Measurements from ENCODE around the gene DACH1.
"Not testable (repeated sequence)": the region's sequence is repeated elsewhere in the genome, so short reads cannot be mapped to it uniquely, and the experiment has no call there.

Gene DACH1

GRCh38 chr13:71867131-71867814 is at the start of gene DACH1:
TSS of gene DACH1 (minus strand) at chr13:71867204.
- no peak for DNase-seq (ENCODE audit: low read depth)

- no peak for DNase-seq (ENCODE audit: low read depth)
These were observed 46.7 kb upstream of the DACH1 start for GRCh38 chr13:71913717-71914116.

GRCh38 chr13:71912524-71912923 is 45.5 kb upstream of the DACH1 start:
- DNase-seq (ENCODE audit: low read depth): no peak

- DNase-seq (ENCODE audit: low read depth): no peak
These were observed 39.4 kb upstream of the DACH1 start for GRCh38 chr13:71906448-71906847.

GRCh38 chr13:71902676-71903075 is 35.7 kb upstream of the DACH1 start:
- DNase-seq (ENCODE audit: low read depth): no peak

GRCh38 chr13:71893506-71893905 is 26.5 kb upstream of the DACH1 start:
- DNase-seq (ENCODE audit: low read depth): not testable (repeated sequence)

GRCh38 chr13:71886880-71887279 is 19.9 kb upstream of the DACH1 start:
- no peak for DNase-seq (ENCODE audit: low read depth)

GRCh38 chr13:71882120-71882519 is 15.1 kb upstream of the DACH1 start:
- DNase-seq (ENCODE audit: low read depth): no peak

- DNase-seq (ENCODE audit: low read depth): no peak
These were observed 13.9 kb upstream of the DACH1 start for GRCh38 chr13:71880753-71881541.

GRCh38 chr13:71879808-71880344 is 12.9 kb upstream of the DACH1 start:
- no peak for DNase-seq (ENCODE audit: low read depth)

GRCh38 chr13:71879129-71879535 is 12.1 kb upstream of the DACH1 start:
- no peak for DNase-seq (ENCODE audit: low read depth)

GRCh38 chr13:71877256-71877653 is 10.3 kb upstream of the DACH1 start:
- DNase-seq (ENCODE audit: low read depth): no peak

GRCh38 chr13:71876648-71877255 is 9.7 kb upstream of the DACH1 start:
- no peak for DNase-seq (ENCODE audit: low read depth)

- no peak for DNase-seq (ENCODE audit: low read depth)
These were observed 8.8 kb upstream of the DACH1 start for GRCh38 chr13:71875823-71876222.

- DNase-seq (ENCODE audit: low read depth): no peak
These were observed 7.5 kb upstream of the DACH1 start for GRCh38 chr13:71874458-71874857.

GRCh38 chr13:71873418-71874247 is 6.6 kb upstream of the DACH1 start:
- no peak for DNase-seq (ENCODE audit: low read depth)

GRCh38 chr13:71871844-71872243 is 4.8 kb upstream of the DACH1 start:
- no peak for DNase-seq (ENCODE audit: low read depth)

GRCh38 chr13:71871176-71871754 is 4.3 kb upstream of the DACH1 start:
- no peak for DNase-seq (ENCODE audit: low read depth)

GRCh38 chr13:71870100-71870499 is 3.1 kb upstream of the DACH1 start:
- no peak for DNase-seq (ENCODE audit: low read depth)

- no peak for DNase-seq (ENCODE audit: low read depth)
These were observed 2.3 kb upstream of the DACH1 start for GRCh38 chr13:71869274-71869673.

- DNase-seq (ENCODE audit: low read depth): no peak
These were observed 471 bp downstream of the DACH1 start for GRCh38 chr13:71866335-71867130.

Data from activated T-cell treated with anti-CD3 and anti-CD28 coated beads for 48 hours (primary cell).